Loucy (cell line): ENCODE measurements around the gene TTC6.

Experiments
- H2AFZ ChIP-seq: fragments of 200-600 bp; sonication (generic); 2 replicates; pipeline ENCODE4 v1.6.0; 2016; ENCODE audit warnings: antibody characterized with exemption, mild to moderate bottlenecking, low read length, moderate library complexity
- H3F3A ChIP-seq: fragments of 200-600 bp; 2 replicates; pipeline ENCODE4 v1.6.0; 2016; ENCODE audit warnings: antibody characterized with exemption, low read depth, mild to moderate bottlenecking
- H3K27me3 ChIP-seq: fragments of 200-600 bp; sonication (generic); 2 replicates; pipeline ENCODE4 v1.6.1; 2014; ENCODE audit warnings: low read length, mild to moderate bottlenecking; ENCODE audit not compliant: insufficient read depth, poor library complexity, severe bottlenecking
- H3K36me3 ChIP-seq: fragments of 200-600 bp; sonication (generic); 2 replicates; pipeline ENCODE4 v1.6.1; 2016; ENCODE audit warnings: low read length; ENCODE audit not compliant: insufficient read depth
- H3K4me1 ChIP-seq: fragments of 200-600 bp; sonication (generic); 2 replicates; pipeline ENCODE4 v1.5.1; 2014; ENCODE audit warnings: low read length, mild to moderate bottlenecking; ENCODE audit not compliant: insufficient read depth, poor library complexity, severe bottlenecking
- H3K4me2 ChIP-seq: fragments of 200-600 bp; sonication (generic); 2 replicates; pipeline ENCODE4 v1.6.0; 2014; ENCODE audit warnings: antibody characterized with exemption, low read length, low read depth, mild to moderate bottlenecking; ENCODE audit not compliant: poor library complexity, severe bottlenecking
- H3K4me3 ChIP-seq: fragments of 200-600 bp; sonication (generic); 2 replicates; pipeline ENCODE4 v1.5.1; 2014; ENCODE audit warnings: low read length, mild to moderate bottlenecking, mixed read lengths; ENCODE audit not compliant: poor library complexity, severe bottlenecking
- H3K79me2 ChIP-seq: fragments of 200-600 bp; sonication (generic); 2 replicates; pipeline ENCODE4 v1.6.1; 2014; ENCODE audit warnings: low read length; ENCODE audit not compliant: insufficient read depth
- H3K9ac ChIP-seq: fragments of 200-600 bp; sonication (generic); 2 replicates; pipeline ENCODE4 v1.6.0; 2014; ENCODE audit warnings: mild to moderate bottlenecking, low read depth, low read length, moderate library complexity; ENCODE audit not compliant: poor library complexity, severe bottlenecking
- H3K9me2 ChIP-seq: fragments of 200-600 bp; sonication (generic); replicated peaks from 2 replicates; pipeline ENCODE4 v1.6.1; 2016; ENCODE audit warnings: low read depth, low read length, mixed read lengths
- H3K9me3 ChIP-seq: fragments of 200-600 bp; sonication (generic); 2 replicates; pipeline ENCODE4 v1.6.1; 2014; ENCODE audit warnings: mild to moderate bottlenecking, antibody characterized with exemption, low read length, low read depth; ENCODE audit not compliant: insufficient read depth
- H4K20me1 ChIP-seq: fragments of 200-600 bp; sonication (generic); 2 replicates; pipeline ENCODE4 v1.6.0; 2014; ENCODE audit warnings: antibody characterized with exemption, low read length, mild to moderate bottlenecking; ENCODE audit not compliant: insufficient read depth, poor library complexity, severe bottlenecking
- EZH2phosphoT487 ChIP-seq: fragments of 200-600 bp; IDR thresholded peaks from 2 replicates; pipeline ENCODE4 v1.6.1; 2018; ENCODE audit warnings: antibody characterized with exemption, mild to moderate bottlenecking, moderate library complexity, borderline replicate concordance
- TF ChIP-seq, protein P1 (sequence below): fragments of 200-600 bp; sonication (generic); conservative IDR thresholded peaks from 2 replicates; pipeline ENCODE4 v1.5.1; 2014; ENCODE audit warnings: mild to moderate bottlenecking, antibody characterized with exemption, low read length

Gene TTC6

DNA sequence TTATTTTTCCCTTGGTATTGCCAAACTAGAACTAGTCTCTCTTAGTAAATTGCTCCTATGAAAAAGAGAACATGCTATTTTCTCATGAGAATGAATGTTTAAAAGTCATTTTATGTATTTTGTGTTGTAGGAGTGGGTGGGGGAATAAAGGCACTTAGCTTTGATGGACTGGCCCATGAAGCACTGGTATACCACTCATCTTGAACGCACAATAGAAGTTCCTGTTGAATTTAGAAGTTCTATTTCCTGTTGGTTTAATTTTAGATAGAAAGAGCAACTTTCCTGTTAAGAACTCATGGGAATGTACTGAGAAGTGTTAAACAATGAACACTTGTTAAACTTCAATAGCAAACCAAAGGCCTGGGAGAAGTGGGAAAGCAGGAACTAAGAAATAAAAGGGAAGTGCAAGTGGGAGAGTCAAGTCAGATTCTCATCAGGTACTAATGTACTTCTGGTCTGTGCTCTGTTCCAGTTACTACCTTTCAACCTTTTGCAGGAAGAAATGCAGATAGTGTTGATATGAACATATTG is 23.1 kb downstream of the TTC6 start:
- peaks cover 8% of the 10 kb centered on the region; the same call in 1 of the 2 replicates for H3K9me3 ChIP-seq
- H3K27me3 ChIP-seq = no peaks in the 10 kb centered on the region
- no peaks in the 10 kb centered on the region for H3K79me2 ChIP-seq
- H3K9ac ChIP-seq = no peak overlapping the region
- no peak overlapping the region for H3K4me2 ChIP-seq
- no peaks in the 10 kb centered on the region for H4K20me1 ChIP-seq
- no peaks in the 10 kb centered on the region for H3K36me3 ChIP-seq
- TF ChIP-seq, protein P1, sequence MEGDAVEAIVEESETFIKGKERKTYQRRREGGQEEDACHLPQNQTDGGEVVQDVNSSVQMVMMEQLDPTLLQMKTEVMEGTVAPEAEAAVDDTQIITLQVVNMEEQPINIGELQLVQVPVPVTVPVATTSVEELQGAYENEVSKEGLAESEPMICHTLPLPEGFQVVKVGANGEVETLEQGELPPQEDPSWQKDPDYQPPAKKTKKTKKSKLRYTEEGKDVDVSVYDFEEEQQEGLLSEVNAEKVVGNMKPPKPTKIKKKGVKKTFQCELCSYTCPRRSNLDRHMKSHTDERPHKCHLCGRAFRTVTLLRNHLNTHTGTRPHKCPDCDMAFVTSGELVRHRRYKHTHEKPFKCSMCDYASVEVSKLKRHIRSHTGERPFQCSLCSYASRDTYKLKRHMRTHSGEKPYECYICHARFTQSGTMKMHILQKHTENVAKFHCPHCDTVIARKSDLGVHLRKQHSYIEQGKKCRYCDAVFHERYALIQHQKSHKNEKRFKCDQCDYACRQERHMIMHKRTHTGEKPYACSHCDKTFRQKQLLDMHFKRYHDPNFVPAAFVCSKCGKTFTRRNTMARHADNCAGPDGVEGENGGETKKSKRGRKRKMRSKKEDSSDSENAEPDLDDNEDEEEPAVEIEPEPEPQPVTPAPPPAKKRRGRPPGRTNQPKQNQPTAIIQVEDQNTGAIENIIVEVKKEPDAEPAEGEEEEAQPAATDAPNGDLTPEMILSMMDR = no peak
- TF ChIP-seq EZH2phosphoT487 = no peak
- no peak overlapping the region for H2AFZ ChIP-seq
- H3K4me1 ChIP-seq = no peaks in the 10 kb centered on the region
- no peaks in the 10 kb centered on the region for H3K9me2 ChIP-seq
- no peaks in the 10 kb centered on the region for H3F3A ChIP-seq
- no peak overlapping the region for H3K4me3 ChIP-seq

DNA sequence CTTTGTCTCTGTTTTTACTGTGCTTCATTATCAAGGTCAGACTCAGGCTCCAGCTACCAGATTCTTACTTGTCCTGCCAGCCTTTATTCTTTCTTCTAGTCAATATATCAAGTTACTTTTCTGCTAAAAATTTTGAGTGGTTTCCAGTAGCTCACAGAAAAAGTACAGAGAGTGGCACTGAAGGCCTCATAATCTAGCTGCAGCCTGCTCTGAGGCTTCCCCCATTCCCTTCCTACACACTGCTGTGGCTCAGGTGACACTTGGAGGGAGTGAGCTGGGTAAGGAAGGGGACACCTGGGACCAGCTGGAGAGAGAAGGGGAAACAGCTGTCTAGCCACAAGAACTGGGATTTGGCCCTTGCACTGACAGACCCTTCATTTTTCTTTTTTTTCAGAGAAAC is 25.4 kb downstream of the TTC6 start:
- Histone ChIP-seq H3K36me3 (no peaks in the 10 kb centered on the region), H3K79me2 (no peaks in the 10 kb centered on the region), H3K9ac (no peak overlapping the region), H3F3A (no peaks in the 10 kb centered on the region), H4K20me1 (no peaks in the 10 kb centered on the region), H3K4me2 (no peak overlapping the region), H3K4me1 (no peaks in the 10 kb centered on the region), H3K9me2 (no peaks in the 10 kb centered on the region), H3K9me3 (peaks cover 5% of the 10 kb centered on the region; the same call in 1 of the 2 replicates), H3K27me3 (no peaks in the 10 kb centered on the region), H2AFZ (no peak overlapping the region), H3K4me3 (no peak overlapping the region)
- TF ChIP-seq, protein P1 = no peak
- TF ChIP-seq EZH2phosphoT487 = no peak

DNA sequence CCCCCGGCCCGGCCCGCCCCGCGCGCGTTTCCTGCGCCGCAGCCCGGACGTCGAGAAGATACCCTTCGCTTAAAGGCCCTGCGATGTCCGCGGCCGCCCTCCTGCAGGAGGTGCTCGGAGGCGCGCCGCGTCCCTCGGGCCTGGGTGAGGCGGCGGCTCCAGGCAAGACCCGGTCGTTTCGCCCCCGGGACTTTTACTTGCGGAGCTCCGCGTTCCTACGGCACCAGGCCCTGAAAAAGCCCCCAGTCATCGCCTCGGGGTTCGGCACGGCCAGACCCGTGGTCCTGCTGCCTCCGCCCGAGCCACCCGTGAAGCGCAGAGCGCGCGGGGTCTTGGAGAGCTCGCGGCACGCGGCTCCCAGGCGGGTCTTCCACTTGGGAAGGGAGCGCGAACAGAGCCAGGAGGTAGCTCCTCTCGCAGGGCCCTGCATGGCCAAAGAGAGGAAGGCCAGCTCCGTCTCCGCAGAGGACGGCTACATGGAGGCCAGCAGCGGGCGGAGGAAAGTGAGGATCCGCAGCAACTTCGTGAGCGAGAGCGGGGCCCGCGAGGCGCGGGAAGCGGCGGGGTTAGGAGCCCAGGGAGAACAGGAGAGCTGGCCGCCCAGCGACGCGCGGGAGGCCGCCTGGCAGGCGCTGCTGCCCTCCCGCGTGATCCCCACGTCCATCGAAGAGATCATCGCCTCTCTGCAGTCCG is 26.9 kb downstream of the TTC6 start:
- Histone ChIP-seq H3K36me3 (no peaks in the 10 kb centered on the region), H4K20me1 (no peaks in the 10 kb centered on the region), H3K4me2 (no peak overlapping the region), H3K9me3 (no peaks in the 10 kb centered on the region), H3K27me3 (no peaks in the 10 kb centered on the region), H2AFZ (no peak overlapping the region), H3K4me1 (no peaks in the 10 kb centered on the region), H3K4me3 (no peak overlapping the region), H3K9me2 (no peaks in the 10 kb centered on the region), H3K79me2 (no peaks in the 10 kb centered on the region), H3F3A (no peaks in the 10 kb centered on the region), H3K9ac (no peak overlapping the region)
- no peak for TF ChIP-seq EZH2phosphoT487
- TF ChIP-seq, protein P1 = no peak
